Kidney epithelial cell (primary cell): ENCODE data around the gene ATP6V1C2. TPM values are rescaled to one million over a fixed set of nuclear protein-coding genes. Genes with fewer than 3 reads are reported as not detected.
"Not testable (repeated sequence)": the region's sequence is repeated elsewhere in the genome, so short reads cannot be mapped to it uniquely, and the experiment has no call there.

Experiments
- DNase-seq: peaks from one replicate; pipeline ENCODE4 v3.0.0-alpha.2; 2010; ENCODE audit warnings: low read depth
- H3K27me3 ChIP-seq: 2 replicates; pipeline ENCODE4 v1.6.0; 2011; ENCODE audit warnings: low read length; ENCODE audit not compliant: control insufficient read depth, insufficient read depth
- H3K36me3 ChIP-seq: 2 replicates; pipeline ENCODE4 v1.5.1; 2011; ENCODE audit warnings: low read length; ENCODE audit not compliant: control insufficient read depth, insufficient read depth
- H3K4me3 ChIP-seq: 2 replicates; pipeline ENCODE4 v1.5.1; 2011; ENCODE audit warnings: low read depth, mild to moderate bottlenecking, control low read depth, low read length
- CTCF ChIP-seq: IDR thresholded peaks from 2 replicates; pipeline ENCODE4 v1.5.1; 2011; ENCODE audit warnings: mild to moderate bottlenecking, moderate library complexity, low read length, control low read depth, inconsistent platforms; ENCODE audit not compliant: insufficient read depth, poor library complexity, severe bottlenecking
- total RNA-seq: library from RNA; depleted of rRNA; stranded (reverse); fragments of >200 nt; gene quantifications from 2 replicates; pipeline ENCODE4 v1.2.3, GENCODE V29; 2015

The ATP6V1C2 gene
- total RNA-seq, 1 donor from 2014 or later: 0.04 TPM

DNA sequence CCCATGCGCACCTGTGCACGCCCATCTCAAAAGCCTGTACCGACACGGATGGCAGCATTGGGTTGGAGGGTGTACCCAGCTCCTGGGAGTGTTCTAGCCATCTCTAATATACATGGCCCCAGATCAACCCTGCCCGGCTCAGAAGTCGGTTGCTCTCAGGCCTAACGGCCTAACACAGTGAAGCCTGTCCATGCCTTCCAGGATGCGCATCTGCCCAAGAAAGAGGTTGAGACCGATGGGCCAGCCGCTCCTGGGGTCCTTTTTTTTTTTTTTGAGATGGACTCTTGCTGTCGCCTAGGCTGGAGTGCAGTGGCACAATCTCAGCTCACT is 59.0 kb downstream of the ATP6V1C2 start:
- TF ChIP-seq CTCF: no peak
- no peak for DNase-seq
- Histone ChIP-seq H3K36me3 (peaks cover 3% of the 10 kb centered on the region), H3K27me3 (no peaks in the 10 kb centered on the region), H3K4me3 (no peak overlapping the region)

DNA sequence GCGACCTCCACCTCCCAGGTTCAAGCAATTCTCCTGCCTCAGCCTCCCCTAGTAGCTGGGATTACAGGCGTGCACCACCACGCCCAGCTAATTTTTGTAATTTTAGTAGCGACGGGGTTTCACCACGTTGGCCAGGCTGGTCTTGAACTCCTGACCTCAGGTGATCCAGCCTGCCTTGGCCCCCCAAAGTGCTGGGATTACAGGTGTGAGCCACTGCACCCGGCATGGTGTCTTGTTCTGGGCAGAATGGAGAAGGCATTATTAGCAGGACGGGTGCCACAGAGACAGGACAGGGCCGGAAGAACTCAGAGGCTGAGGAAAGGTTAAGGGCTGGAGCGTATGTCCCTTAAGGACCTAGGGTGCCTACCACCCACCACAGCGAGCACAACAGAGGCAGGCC is 59.4 kb downstream of the ATP6V1C2 start:
- H3K36me3 ChIP-seq, H3K27me3 ChIP-seq, DNase-seq, H3K4me3 ChIP-seq: not testable (repeated sequence)

GRCh38 chr2:10781746-10782145 is 60.3 kb downstream of the ATP6V1C2 start:
- TF ChIP-seq CTCF: no peak
- no peaks in the 10 kb centered on the region for H3K27me3 ChIP-seq
- H3K4me3 ChIP-seq: no peak overlapping the region
- peaks cover 3% of the 10 kb centered on the region for H3K36me3 ChIP-seq
- DNase-seq: no peak

- no peak for TF ChIP-seq CTCF
- no peaks in the 10 kb centered on the region for H3K27me3 ChIP-seq
- H3K36me3 ChIP-seq: peaks cover 3% of the 10 kb centered on the region
- DNase-seq: peak; percentile 28
- H3K4me3 ChIP-seq: no peak overlapping the region
Observed at GRCh38 chr2:10783421-10783820, 62.0 kb downstream of the ATP6V1C2 start.

GRCh38 chr2:10784719-10785118 is 63.3 kb downstream of the ATP6V1C2 start:
- Histone ChIP-seq H3K36me3 (peaks cover 3% of the 10 kb centered on the region), H3K27me3 (no peaks in the 10 kb centered on the region), H3K4me3 (no peak overlapping the region)
- TF ChIP-seq CTCF: no peak
- no peak for DNase-seq

- peaks cover 3% of the 10 kb centered on the region for H3K36me3 ChIP-seq
- no peak overlapping the region for H3K4me3 ChIP-seq
- no peak for TF ChIP-seq CTCF
- DNase-seq: no peak
- H3K27me3 ChIP-seq: no peaks in the 10 kb centered on the region
Observed at GRCh38 chr2:10785260-10785659, 63.8 kb downstream of the ATP6V1C2 start.
